ENCODE data around the gene CCDC192. TPM values are rescaled to one million over a fixed set of nuclear protein-coding genes. Genes with fewer than 3 reads are reported as not detected.
A peak's percentile ranks its signal among the peaks of the same experiment; 100 is the strongest.

CCDC192 gene
- total RNA-seq, 1 experiment from 2014 or later = not detected

DNA sequence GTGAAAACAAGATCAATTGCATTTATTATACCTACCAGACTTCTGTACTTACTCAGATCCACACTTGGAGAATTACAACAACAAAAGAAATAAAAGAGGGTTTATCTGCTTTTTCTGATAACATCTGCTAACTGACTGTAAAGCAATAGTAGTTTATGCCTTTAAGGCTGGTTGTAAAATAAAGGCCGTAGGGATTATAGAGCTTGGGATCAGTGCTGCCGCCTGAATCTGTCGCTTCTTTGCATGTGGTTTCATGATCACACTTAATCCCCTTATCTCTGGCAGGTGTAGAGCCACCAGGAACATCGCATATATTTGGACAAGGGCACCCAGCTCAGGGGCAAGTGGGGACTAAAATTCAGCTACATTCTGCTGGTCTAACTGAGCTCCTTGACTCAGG, 146.7 kb downstream of the CCDC192 start:
- H3K9me3 Mint-ChIP-seq (ENCODE audit: unreplicated experiment) = peaks cover 18% of the 10 kb centered on the region
- ChIA-PET POLR2A (interaction anchor here (1.0 kb wide), 1 partner anchor 91 kb away, joined by 3 read pairs; no protein-coding TSS in a partner anchor), CTCF (interaction anchor here (0.6 to 1.0 kb wide), 3 partner anchors 11 to 663 kb away, joined by 3 to 4 read pairs (median 4); no protein-coding TSS in a partner anchor)
- no TSS peak for BruUV-seq (replicated peaks)
- H3K4me3 Mint-ChIP-seq (ENCODE audit: unreplicated experiment) = no peak overlapping the region
- H3K27ac Mint-ChIP-seq (ENCODE audit: unreplicated experiment) = peak overlapping the region; percentile 57
- no peaks in the 10 kb centered on the region for H3K27me3 ChIP-seq (replicated peaks; ENCODE audit: control insufficient read depth, insufficient read depth, low read length)
- no peaks in the 10 kb centered on the region for H3K27me3 Mint-ChIP-seq (ENCODE audit: insufficient read depth, unreplicated experiment)
- peaks cover 20% of the 10 kb centered on the region for H3K36me3 Mint-ChIP-seq (ENCODE audit: insufficient read depth, unreplicated experiment)
- H3K36me3 ChIP-seq (ENCODE audit: control insufficient read depth, insufficient read depth, low read length) = no peaks in the 10 kb centered on the region
- H3K9me3 ChIP-seq = no peaks in the 10 kb centered on the region
- H3K4me1 Mint-ChIP-seq (ENCODE audit: low read depth, unreplicated experiment) = peaks cover 21% of the 10 kb centered on the region
- intact Hi-C loops (cut with micrococcal nuclease; ENCODE audit: unreplicated experiment) = loop anchor here (1.0 kb wide), 7 partner anchors 10 to 235 kb away; no protein-coding TSS in a partner anchor
- peaks cover 26% of the 10 kb centered on the region for H3K4me1 ChIP-seq
- H3K4me3 ChIP-seq (ENCODE audit: low read depth, low read length) = no peak overlapping the region
- no peak for TF ChIP-seq CTCF (IDR thresholded peaks at IDR 0.05; ENCODE audit: insufficient read depth in 1 of 2, low read depth in 1 of 2, low read length in 1 of 2, severe bottlenecking in 1 of 2, unreplicated experiment in 1 of 2)
- peak; percentile 84 to 88 for DNase-seq

GRCh38 chr5:127851964-127852363, 148.8 kb downstream of the CCDC192 start:
- H3K9me3 ChIP-seq = no peaks in the 10 kb centered on the region; the same call in 1 of the 2 replicates
- DNase-seq = no peak
- H3K27me3 ChIP-seq (replicated peaks; ENCODE audit: control insufficient read depth, insufficient read depth, low read length) = no peaks in the 10 kb centered on the region
- H3K36me3 ChIP-seq (ENCODE audit: control insufficient read depth, insufficient read depth, low read length) = no peaks in the 10 kb centered on the region
- BruUV-seq (replicated peaks) = no TSS peak
- CTCF ChIA-PET = no interaction called here
- POLR2A ChIA-PET = no interaction called here
- peaks cover 24% of the 10 kb centered on the region for H3K9me3 Mint-ChIP-seq (ENCODE audit: unreplicated experiment)
- peaks cover 32% of the 10 kb centered on the region for H3K4me1 ChIP-seq
- H3K4me3 Mint-ChIP-seq (ENCODE audit: unreplicated experiment) = no peak overlapping the region
- H3K36me3 Mint-ChIP-seq (ENCODE audit: insufficient read depth, unreplicated experiment) = peaks cover 18% of the 10 kb centered on the region
- TF ChIP-seq CTCF (IDR thresholded peaks at IDR 0.05; ENCODE audit: insufficient read depth in 1 of 2, low read depth in 1 of 2, low read length in 1 of 2, severe bottlenecking in 1 of 2, unreplicated experiment in 1 of 2) = no peak
- no peak overlapping the region for H3K27ac Mint-ChIP-seq (ENCODE audit: unreplicated experiment)
- H3K4me1 Mint-ChIP-seq (ENCODE audit: low read depth, unreplicated experiment) = peaks cover 13% of the 10 kb centered on the region
- intact Hi-C loops (cut with micrococcal nuclease; ENCODE audit: unreplicated experiment) = no loop called here
- H3K4me3 ChIP-seq (ENCODE audit: low read depth, low read length) = no peak overlapping the region
- H3K27me3 Mint-ChIP-seq (ENCODE audit: insufficient read depth, unreplicated experiment) = no peaks in the 10 kb centered on the region

DNA sequence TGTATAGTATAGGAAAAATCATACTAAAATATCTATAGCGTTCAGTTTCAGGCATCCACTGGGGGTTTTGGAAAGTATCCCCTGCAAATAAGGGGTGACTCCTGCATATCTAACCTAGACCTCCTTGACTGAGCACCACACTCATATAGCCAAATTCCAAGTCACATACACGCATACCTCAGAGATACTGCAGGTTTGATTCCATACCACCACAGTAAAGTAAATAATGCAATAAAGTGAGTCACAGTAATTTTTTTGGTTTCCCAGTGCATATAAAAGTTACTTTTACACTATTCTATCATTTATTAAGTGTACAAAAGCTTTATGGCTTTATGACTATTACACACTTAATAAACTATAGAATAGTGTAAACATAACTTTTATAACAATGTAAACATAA, 151.3 kb downstream of the CCDC192 start:
- no peaks in the 10 kb centered on the region for H3K27me3 Mint-ChIP-seq (ENCODE audit: insufficient read depth, unreplicated experiment)
- Histone ChIP-seq H3K36me3 (ENCODE audit: control insufficient read depth, insufficient read depth, low read length) (no peaks in the 10 kb centered on the region), H3K27me3 (replicated peaks; ENCODE audit: control insufficient read depth, insufficient read depth, low read length) (no peaks in the 10 kb centered on the region), H3K4me1 (peaks cover 17% of the 10 kb centered on the region), H3K9me3 (no peaks in the 10 kb centered on the region; the same call in 1 of the 2 replicates), H3K4me3 (ENCODE audit: low read depth, low read length) (no peak overlapping the region)
- H3K4me3 Mint-ChIP-seq (ENCODE audit: unreplicated experiment) = no peak overlapping the region
- H3K4me1 Mint-ChIP-seq (ENCODE audit: low read depth, unreplicated experiment) = peaks cover 3% of the 10 kb centered on the region
- CTCF ChIA-PET = no interaction called here
- H3K27ac Mint-ChIP-seq (ENCODE audit: unreplicated experiment) = no peak overlapping the region
- POLR2A ChIA-PET = no interaction called here
- no TSS peak for BruUV-seq (replicated peaks)
- H3K36me3 Mint-ChIP-seq (ENCODE audit: insufficient read depth, unreplicated experiment) = peaks cover 15% of the 10 kb centered on the region
- TF ChIP-seq CTCF (IDR thresholded peaks at IDR 0.05; ENCODE audit: insufficient read depth in 1 of 2, low read depth in 1 of 2, low read length in 1 of 2, severe bottlenecking in 1 of 2, unreplicated experiment in 1 of 2) = no peak
- intact Hi-C loops (cut with micrococcal nuclease; ENCODE audit: unreplicated experiment) = no loop called here
- peaks cover 25% of the 10 kb centered on the region for H3K9me3 Mint-ChIP-seq (ENCODE audit: unreplicated experiment)
- DNase-seq = no peak
